ENCODE results near the gene NAP1L5. TPM values are rescaled to one million over a fixed set of nuclear protein-coding genes. Genes with fewer than 3 reads are reported as not detected.

Gene NAP1L5, protein sequence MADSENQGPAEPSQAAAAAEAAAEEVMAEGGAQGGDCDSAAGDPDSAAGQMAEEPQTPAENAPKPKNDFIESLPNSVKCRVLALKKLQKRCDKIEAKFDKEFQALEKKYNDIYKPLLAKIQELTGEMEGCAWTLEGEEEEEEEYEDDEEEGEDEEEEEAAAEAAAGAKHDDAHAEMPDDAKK
- 8.9 and 11.3 TPM in 2 replicates for total RNA-seq

DNA sequence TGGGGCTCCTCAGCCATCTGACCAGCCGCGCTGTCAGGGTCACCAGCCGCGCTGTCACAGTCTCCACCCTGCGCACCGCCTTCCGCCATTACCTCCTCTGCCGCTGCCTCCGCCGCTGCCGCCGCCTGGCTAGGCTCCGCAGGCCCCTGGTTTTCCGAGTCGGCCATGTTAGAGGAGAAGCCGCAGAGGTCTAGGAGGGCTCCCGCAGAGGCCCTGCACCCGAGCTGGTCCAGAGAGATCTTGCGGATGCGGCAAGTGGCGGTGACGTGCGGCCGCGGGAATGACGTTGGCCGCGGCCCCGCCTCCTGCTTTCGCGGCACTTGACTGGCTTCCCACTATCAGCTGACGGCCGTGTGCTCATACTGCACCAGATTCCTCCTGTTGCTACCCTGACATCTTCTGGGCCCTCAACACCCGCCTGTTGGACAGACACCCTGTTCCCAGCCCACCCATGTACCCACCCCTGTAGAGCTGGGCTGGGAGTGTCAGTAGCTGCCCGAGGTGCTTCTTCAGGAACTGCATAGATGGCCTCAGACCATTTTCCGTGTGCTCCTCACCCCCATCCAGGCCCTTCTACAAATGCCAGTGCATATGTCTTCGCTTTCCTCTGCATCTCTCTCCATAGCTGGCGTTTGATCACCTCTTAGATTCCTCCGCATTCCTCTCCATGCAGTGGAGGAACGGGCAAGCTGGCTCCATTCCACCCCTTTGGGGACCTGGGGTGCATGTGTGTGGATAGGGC lies at the start of gene NAP1L5:
Gene NAP1L5 (minus strand): TSS at position 242 of the 742 bp plus-strand sequence. CDS start 75 bp downstream, at position 167.

Other genes starting within 250 kb of the NAP1L5 start
- gene HERC5, start 240.7 kb downstream of the NAP1L5 start, total RNA-seq = 0.25 and 1.2 TPM in 2 replicates
- gene PYURF, start 174.1 kb downstream of the NAP1L5 start, total RNA-seq = 77.7 and 83.0 TPM in 2 replicates
- gene HERC3, start 105.3 kb downstream of the NAP1L5 start, total RNA-seq = 5.5 and 10.2 TPM in 2 replicates